ENCODE data around the gene ZNF518A.

Gene ZNF518A

GRCh38 chr10:96211764-96212163 is 81.7 kb downstream of the ZNF518A start:
- no peak overlapping the region for H3K27ac ChIP-seq
- TF ChIP-seq ZFX (IDR thresholded peaks at IDR 0.05): no peak
- no peak for TF ChIP-seq CTCF (conservative IDR thresholded peaks at IDR 0.05)

- TF ChIP-seq ZFX (IDR thresholded peaks at IDR 0.05) (no peak), CTCF (conservative IDR thresholded peaks at IDR 0.05) (no peak)
- H3K27ac ChIP-seq: no peak overlapping the region
Measured at GRCh38 chr10:96212911-96213310, 82.8 kb downstream of the ZNF518A start.

All from C4-2B (cell line).